ENCODE data around the gene MMP7.

Gene MMP7

DNA sequence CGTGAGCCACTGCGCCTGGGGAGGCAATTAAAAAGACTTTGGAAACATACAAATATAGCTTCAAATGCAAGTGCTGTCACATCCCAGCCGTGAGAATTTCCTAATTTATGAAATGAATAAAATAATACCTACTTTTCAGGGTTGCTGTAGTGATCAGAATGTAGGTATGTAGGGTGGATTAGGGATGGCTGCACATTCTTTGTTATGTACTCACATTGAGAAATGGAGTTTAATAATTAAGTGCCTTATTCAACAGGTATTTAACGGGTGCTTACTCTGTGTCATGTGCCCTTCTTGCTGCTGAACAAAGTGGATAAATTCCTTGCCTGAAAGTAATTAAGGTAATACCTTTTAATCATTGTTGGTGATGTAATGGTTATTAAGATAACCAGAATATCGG lies 37.0 kb downstream of the MMP7 start:
- no peak for DNase-seq

DNA sequence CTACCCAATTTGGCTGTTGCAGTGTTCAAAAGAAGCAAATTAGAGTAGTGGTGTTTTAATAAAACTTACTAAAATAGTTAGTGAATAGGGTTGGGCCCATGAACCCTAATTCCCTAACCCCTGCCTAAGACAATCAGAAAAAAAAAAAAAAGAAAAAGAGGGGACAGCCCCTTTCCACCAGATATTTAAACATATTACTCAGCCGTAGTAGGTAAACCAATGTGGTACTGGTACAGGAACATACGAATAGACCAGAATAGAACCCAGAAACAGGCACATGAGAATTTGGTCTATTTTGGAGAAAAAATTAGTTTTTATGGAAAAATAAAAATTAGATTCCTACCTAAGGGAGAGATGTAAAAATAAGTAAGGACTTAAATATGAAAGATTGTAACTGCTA lies 38.6 kb downstream of the MMP7 start:
- no peak for DNase-seq

DNA sequence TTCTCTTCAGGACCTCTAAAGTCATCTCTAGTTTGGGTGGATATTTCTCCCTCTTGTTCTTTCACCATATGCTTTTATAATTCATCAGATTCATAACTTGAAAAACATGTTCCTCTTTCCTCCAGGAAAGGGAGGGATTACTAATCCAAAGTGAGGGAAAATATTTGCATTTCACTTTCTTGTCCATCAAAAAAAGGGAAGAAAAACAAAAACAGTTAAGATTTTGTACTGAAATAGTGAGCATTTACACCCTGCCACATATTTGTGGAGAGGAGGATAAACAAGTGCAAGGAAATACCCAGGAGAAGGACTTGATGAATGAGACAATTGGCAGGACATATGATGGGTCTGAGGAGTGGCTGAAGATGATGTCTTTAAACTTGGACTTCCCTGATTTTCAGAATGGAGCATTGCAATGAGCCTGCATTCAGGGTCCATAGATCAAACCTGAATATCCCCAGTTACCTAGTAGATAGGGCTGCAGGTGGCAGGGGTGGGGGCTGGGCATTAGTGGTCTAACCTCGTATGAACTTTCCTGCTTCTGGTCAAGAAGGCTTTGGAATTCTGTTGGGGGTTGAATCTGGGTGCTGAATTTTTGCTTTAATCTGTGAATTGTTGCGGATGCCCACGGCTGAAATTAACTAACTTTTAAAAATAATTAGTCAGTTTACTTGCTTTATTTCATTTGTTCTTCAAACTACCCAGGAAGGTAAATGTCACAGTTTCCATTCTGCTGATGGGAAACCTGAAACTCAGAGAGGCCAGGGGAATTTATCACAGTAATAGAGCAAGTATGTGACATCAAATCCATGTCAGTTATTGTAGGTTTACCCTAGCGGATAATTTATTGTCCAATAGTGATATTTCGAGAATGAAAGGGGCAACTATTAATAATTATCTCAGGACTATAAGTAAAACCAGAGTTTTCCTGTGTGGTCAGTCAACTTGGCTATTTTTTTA lies 41.1 kb downstream of the MMP7 start:
- no peak for DNase-seq

DNA sequence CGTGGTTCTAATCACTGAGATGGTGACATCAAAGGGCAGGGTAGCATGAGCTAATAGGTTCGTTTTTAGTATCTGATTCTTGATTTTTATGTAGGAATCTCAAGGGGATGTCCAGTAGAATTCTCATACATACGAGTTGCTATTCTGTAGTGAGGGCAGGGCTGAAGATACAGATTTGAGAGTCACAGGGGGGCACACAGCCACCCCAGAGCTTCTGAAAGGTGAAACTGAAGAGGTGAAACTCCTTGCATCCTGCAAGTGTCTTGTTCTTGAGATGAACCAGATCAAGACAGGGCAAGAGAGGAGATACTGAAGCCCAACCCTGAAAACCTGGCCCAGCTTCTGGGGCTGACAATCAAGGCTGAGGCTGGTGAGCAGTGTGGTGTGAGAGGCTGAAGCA lies 42.3 kb downstream of the MMP7 start:
- DNase-seq = no peak

DNA sequence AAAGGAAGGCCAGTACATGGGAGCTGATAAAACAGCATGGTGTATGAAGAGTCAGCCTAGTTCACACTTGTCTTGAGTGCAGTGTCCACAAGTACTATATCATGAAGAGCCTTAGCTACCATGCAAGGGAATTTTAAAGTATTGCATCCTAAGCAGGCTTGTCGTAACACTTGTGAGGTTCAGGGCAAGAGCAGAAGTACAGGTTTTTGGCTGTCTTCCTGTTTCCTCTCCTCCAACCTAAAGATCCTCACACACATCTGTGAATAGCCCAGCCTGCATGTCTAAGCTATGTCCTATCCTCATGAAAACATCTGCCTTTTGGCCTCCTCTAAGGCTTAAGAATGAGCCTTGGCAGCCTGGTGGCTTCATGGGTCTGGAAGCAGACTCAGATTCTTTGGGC lies 43.3 kb downstream of the MMP7 start:
- DNase-seq = no peak

DNA sequence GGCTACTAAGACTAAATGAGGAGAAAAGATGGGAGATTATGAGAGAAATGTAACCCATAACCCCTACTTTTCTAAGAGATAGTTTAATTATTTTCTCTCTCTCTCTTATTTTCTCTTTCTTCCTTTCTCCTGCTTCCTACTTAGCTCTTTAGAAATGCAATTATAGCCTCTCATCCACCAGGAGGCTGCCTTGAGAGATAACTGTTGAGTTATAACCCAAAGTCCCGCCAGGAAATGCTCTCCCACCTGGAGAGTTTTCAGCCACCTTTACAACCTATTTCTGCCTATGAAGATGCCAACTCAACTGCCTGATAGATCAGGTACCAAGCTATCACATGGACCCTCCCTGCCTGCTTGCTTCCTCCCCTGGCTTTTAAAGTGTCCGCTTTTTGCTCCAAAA lies 44.0 kb downstream of the MMP7 start:
- no peak for DNase-seq

DNA sequence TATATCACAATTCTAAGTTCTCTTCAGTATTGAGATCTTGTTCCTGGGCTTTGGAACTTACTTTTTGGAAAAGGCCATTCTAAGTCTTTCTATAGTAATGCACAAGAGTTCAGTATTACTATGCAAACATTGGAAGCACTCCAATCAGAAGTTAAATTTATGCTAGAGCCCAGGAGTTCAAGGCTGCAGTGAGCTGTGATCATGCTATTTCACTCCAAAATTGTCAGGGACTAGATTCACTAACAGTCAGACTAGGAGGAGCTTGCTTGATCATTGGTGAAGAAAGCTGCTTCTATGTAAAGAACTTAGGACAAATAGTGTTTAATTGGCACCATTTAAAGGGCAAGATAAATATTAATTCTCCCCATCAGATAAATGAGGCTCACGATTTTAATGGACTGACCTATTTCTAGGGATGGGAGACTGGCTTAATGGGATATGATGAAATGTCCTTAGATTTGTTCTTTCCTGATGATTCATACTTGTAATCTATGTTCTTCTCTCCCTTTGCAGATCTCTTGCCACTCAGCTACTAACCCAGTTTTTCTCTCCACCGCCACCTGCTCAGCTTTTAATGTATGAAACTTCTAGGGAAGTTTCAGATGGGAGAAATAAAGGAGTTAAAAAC lies 45.3 kb downstream of the MMP7 start:
- DNase-seq = no peak

DNA sequence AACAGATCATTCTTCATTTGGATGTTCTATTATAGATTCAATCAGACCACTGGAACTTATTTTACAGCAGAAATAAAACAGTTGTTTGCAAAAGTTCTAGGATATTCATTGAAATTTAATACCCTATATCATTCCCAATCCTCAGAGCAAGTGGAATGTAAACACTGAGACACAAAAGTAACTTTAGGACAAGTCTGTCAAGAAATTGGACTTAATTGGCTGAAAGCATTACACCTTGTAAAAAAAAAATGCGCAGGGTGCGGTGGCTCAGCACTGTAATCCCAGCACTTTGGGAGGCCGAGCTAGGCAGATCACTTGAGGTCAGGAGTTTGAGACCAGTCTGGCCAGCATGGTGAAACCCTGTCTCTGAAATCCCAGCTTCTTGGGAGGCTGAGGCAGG lies 48.1 kb downstream of the MMP7 start:
- no peak for DNase-seq

DNA sequence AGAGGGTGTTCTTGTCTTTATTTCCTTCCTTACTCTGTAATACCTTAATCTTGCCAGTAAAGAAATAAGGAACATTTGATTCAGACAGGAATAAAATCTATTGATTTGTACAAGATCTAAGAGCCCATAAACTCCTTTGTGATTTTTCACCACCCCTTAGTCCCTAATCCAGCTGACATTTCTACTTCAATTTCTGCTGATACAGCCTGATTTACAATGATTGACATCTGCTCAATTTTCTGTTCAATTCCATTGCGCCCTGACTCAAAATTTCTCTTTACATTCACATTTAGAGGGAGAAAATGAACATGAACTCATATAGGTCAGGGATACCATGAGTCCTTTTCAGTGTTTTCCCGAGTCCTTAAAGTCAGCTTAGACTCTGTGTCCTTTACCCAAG lies 50.8 kb downstream of the MMP7 start:
- DNase-seq = no peak

DNA sequence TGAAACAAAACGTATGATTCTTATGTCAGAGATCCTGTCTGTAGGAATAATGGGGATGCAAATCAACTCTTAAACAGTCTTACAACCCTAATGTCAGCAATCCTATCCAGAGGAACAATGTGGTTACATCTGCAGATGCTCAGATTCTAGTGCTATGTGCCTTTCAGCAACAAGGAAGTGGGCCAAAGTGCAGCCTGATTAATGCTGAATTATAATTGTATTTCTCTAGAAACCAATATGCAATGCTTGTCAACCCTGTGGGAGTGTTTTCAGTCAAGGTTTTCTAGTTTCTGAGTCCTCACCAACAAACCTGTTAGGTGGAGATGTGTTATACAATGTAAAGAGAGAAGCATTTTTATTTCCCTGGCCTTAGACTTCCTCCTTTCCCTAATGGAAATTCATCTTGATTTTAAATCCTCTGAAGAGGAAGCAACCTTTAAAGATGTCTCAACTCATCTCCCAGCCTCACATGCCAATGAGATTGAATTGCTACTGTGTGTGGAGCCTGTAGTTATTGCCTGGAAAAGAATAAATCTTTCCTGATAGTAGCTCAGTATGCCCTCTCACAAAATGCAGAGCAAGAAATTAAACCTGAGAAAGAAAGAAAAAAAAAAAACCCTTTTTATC lies 51.8 kb downstream of the MMP7 start:
- no peak for DNase-seq

DNA sequence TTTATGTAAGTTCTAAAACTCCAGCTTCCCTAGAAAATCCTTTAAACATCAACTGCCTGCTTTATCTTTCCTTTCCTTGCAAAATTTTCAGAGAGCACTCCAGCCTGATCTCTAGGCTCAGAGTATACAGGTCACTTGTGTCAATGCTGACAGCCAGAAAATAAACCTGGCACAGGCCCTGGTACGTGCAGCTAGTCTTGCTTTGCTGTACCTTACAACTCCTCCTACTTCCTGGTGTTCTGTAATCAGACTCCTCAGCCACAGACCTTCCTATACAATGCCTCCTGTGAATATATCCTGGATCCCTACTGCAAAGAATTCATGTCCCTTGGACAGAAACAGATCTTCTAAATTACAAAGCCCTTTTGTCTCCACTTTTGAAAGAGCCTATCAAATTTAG lies 53.7 kb downstream of the MMP7 start:
- peak; percentile 55 for DNase-seq

DNA sequence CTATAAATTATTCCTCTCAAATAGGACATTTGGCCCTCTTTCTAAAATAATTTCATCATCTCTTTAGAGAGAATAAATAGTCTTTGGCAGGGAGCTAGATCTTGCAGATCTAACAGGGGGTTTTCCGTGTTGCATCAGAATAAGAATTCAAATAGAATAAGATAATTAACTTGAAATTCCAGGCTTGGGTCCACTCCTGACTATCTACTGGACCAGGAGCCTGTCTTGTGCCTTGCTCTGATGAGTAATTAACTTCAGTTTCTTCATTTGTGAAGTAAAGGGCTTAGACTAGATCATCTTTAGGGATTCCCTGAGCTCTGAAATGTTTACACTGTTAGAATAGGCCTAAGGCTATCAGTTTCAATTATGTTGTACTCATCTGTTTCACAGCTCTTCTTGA lies 54.5 kb downstream of the MMP7 start:
- no peak for DNase-seq

DNA sequence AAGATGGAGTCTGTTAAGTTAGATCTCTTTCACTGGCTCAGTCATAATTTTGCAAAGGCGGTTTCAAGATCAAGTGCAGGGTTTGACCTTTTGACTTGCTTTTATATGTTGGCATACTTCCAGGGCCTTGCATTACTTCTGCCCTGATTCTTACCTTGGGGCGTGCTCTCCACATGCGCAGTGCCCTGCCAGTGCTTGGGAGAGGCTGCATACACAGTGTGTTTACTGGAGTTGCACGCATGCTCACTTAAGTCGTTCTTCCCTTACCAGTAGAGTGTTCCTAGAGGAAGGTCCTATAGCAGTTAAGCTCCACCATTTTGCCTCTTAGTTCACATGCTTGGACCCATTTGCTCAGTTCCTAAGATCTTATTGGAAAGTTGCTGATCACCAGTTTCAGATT lies 57.0 kb downstream of the MMP7 start:
- DNase-seq = no peak

DNA sequence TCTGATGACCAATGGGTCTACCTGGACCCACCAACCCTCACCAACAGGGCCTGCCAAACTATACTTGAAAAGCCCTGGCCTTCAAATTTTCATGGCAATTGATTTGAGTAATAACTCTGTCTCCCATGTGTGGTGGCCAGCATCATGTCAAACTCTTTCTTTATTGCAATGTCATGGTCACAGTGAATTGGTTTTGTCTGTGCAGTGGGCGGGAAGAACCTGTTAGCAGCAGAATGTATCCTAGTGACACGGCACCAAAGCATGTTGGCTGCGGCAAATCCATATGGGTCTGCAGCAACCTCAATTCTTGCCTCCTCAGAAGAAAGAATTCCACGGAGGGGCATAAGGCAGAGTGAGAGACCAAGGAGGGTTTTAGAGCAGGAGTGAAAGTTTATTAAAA lies 58.4 kb downstream of the MMP7 start:
- no peak for DNase-seq

DNA sequence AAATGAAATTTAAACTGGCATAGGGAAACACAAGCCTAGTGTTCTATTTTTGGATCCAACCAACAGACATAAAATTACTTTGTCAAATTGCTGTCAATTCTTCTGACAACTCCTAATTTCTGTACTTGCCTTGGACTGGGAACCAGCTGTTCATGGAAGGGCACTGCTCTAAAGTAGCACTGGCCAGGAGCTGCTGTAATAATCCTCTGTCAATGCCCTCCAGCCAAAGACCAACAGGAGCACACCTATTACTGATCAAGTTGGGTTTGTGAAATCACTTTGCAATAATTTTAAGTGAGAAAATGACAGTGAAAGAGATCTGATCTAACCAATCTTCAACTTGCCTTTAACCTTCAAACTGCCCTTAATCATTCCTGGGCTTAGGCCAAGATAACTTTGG lies 59.1 kb downstream of the MMP7 start:
- DNase-seq = no peak
